Keratinocyte (primary cell): ENCODE measurements around the gene TXNL4A. TPM values are rescaled to one million over a fixed set of nuclear protein-coding genes. Genes with fewer than 3 reads are reported as not detected.

Experiments used
- DNase-seq: peaks from one replicate; pipeline ENCODE4 v3.0.0-alpha.2; 2011; ENCODE audit warnings: low read depth, missing footprints, low spot score
- FAIRE-seq: peaks from 2 replicates; lab custom pipeline; 2011; peaks lifted over from hg19 to GRCh38; lab: Jason Lieb, UNC
- H2AFZ ChIP-seq: 2 replicates; pipeline ENCODE4 v1.6.0; 2012; ENCODE audit warnings: low read length, control low read depth, inconsistent platforms; ENCODE audit not compliant: control insufficient read depth
- H3K27ac ChIP-seq: 2 replicates; pipeline ENCODE4 v1.5.1; 2011; ENCODE audit warnings: low read length; ENCODE audit not compliant: control insufficient read depth, insufficient read depth
- H3K27me3 ChIP-seq: 3 replicates; pipeline ENCODE4 v1.6.0; 2011; ENCODE audit warnings: low read length; ENCODE audit not compliant: control insufficient read depth, insufficient read depth; ENCODE audit errors: extremely low read depth
- H3K36me3 ChIP-seq, 2 experiments: 2 replicates in 1 of 2; 3 replicates in 1 of 2; pipeline ENCODE4 v1.5.1; 2011; ENCODE audit warnings: low read length in 2 of 2, mild to moderate bottlenecking in 1 of 2; ENCODE audit not compliant: control insufficient read depth in 2 of 2, insufficient read depth in 2 of 2; ENCODE audit errors: extremely low read depth in 1 of 2
- H3K4me1 ChIP-seq: 3 replicates; pipeline ENCODE4 v1.5.1; 2011; ENCODE audit warnings: low read length; ENCODE audit not compliant: control insufficient read depth, insufficient read depth; ENCODE audit errors: extremely low read depth
- H3K4me2 ChIP-seq: 3 replicates; pipeline ENCODE4 v1.6.0; 2011; ENCODE audit warnings: low read depth, low read length; ENCODE audit not compliant: control insufficient read depth, insufficient read depth; ENCODE audit errors: extremely low read depth
- H3K4me3 ChIP-seq, 3 experiments: fragments of 200-600 bp in 1 of 3; sonication (generic) in 1 of 3; 2 replicates in 2 of 3; 3 replicates in 1 of 3; pipeline ENCODE4 v1.5.1; 2011 to 2016; ENCODE audit warnings: low read length in 3 of 3, mild to moderate bottlenecking in 3 of 3, control low read depth in 2 of 3, inconsistent platforms in 1 of 3, low read depth in 1 of 3, mixed read lengths in 1 of 3, mixed run types in 1 of 3, moderate library complexity in 1 of 3; ENCODE audit not compliant: control insufficient read depth in 2 of 3, insufficient read depth in 2 of 3; ENCODE audit errors: extremely low read depth in 1 of 3
- H3K79me2 ChIP-seq: 2 replicates; pipeline ENCODE4 v1.6.0; 2012; ENCODE audit warnings: low read length; ENCODE audit not compliant: control insufficient read depth, insufficient read depth
- H3K9ac ChIP-seq: 3 replicates; pipeline ENCODE4 v1.6.0; 2011; ENCODE audit warnings: low read length; ENCODE audit not compliant: control insufficient read depth, insufficient read depth; ENCODE audit errors: extremely low read depth
- H3K9me1 ChIP-seq: 3 replicates; pipeline ENCODE4 v1.6.0; 2011; ENCODE audit warnings: low read length; ENCODE audit not compliant: control insufficient read depth, insufficient read depth; ENCODE audit errors: extremely low read depth
- H3K9me3 ChIP-seq: 2 replicates; pipeline ENCODE4 v1.5.1; 2012; ENCODE audit warnings: low read depth, low read length; ENCODE audit not compliant: control insufficient read depth
- H4K20me1 ChIP-seq: 3 replicates; pipeline ENCODE4 v1.6.0; 2011; ENCODE audit warnings: low read length; ENCODE audit not compliant: control insufficient read depth, insufficient read depth; ENCODE audit errors: extremely low read depth
- CTCF ChIP-seq, 3 experiments: IDR thresholded peaks in 1 of 3; conservative IDR thresholded peaks in 1 of 3; optimal IDR thresholded peaks in 1 of 3; 2 replicates in 2 of 3; 3 replicates in 1 of 3; pipeline versions ENCODE3 to v1.5.1; 2011; ENCODE audit warnings: low read length in 3 of 3, mild to moderate bottlenecking in 3 of 3, moderate library complexity in 2 of 3, control low read depth in 1 of 3, inconsistent platforms in 1 of 3; ENCODE audit not compliant: insufficient read depth in 2 of 3; ENCODE audit errors: extremely low read depth in 1 of 3
- EZH2 ChIP-seq: IDR thresholded peaks from one replicate; pipeline ENCODE4 v1.6.1; 2012; ENCODE audit warnings: inconsistent platforms, mild to moderate bottlenecking, low read length, moderate library complexity
- dilution Hi-C: fragments of 300-500 bp; cut with MboI; formaldehyde crosslinking; loops from one replicate; pipeline ENCODE4 v1.7.0; 2020; ENCODE audit warnings: low sequenced_read_pairs; ENCODE audit not compliant: extremely low pct_ligation_motif_present
- polyA plus RNA-seq, 5 experiments: library from polyadenylated mRNA; depleted of rRNA in 3 of 5; stranded (reverse) in 3 of 5; stranded (forward) in 1 of 5; unstranded in 1 of 5; fragments of >200 nt; gene quantifications; 1 replicate in 1 of 5; 2 replicates in 3 of 5; 3 replicates in 1 of 5; pipeline versions ENCODE4 v1.2.1 to v1.2.3, GENCODE V29; 2011 to 2012; ENCODE audit warnings: missing spikeins in 2 of 5, low read depth in 1 of 5, low replicate concordance in 1 of 5

The TXNL4A gene
- polyA plus RNA-seq, 1 donor (not counting 4 experiments of a cell fraction or from before 2014, with no cell fraction given), result 142 TPM

GRCh38 chr18:79952996-79953559 is 35.3 kb downstream of the TXNL4A start:
- H2AFZ ChIP-seq, result no peak overlapping the region
- no peak overlapping the region for H3K4me2 ChIP-seq
- H3K36me3 ChIP-seq, result peaks cover 10 to 11% of the 10 kb centered on the region in 2 experiments
- no peak overlapping the region for H3K4me3 ChIP-seq
- H3K9me1 ChIP-seq, result peaks cover 4% of the 10 kb centered on the region
- dilution Hi-C loops, result no loop called here
- no peak overlapping the region for H3K27ac ChIP-seq
- FAIRE-seq, result no peak
- no peaks in the 10 kb centered on the region for H3K9me3 ChIP-seq
- no peaks in the 10 kb centered on the region for H3K27me3 ChIP-seq
- no peak overlapping the region for H3K9ac ChIP-seq
- no peaks in the 10 kb centered on the region for H4K20me1 ChIP-seq
- no peak for DNase-seq
- peaks cover 25% of the 10 kb centered on the region for H3K79me2 ChIP-seq
- TF ChIP-seq CTCF (optimal IDR thresholded peaks at IDR 0.05 in 1 of 3, IDR thresholded peaks at IDR 0.05 in 1 of 3, conservative IDR thresholded peaks at IDR 0.05 in 1 of 3; ENCODE audit: extremely low read depth in 1 of 3, insufficient read depth in 2 of 3, low read length in 3 of 3) (no peak), EZH2 (no peak)
- H3K4me1 ChIP-seq, result peaks cover 7% of the 10 kb centered on the region

DNA sequence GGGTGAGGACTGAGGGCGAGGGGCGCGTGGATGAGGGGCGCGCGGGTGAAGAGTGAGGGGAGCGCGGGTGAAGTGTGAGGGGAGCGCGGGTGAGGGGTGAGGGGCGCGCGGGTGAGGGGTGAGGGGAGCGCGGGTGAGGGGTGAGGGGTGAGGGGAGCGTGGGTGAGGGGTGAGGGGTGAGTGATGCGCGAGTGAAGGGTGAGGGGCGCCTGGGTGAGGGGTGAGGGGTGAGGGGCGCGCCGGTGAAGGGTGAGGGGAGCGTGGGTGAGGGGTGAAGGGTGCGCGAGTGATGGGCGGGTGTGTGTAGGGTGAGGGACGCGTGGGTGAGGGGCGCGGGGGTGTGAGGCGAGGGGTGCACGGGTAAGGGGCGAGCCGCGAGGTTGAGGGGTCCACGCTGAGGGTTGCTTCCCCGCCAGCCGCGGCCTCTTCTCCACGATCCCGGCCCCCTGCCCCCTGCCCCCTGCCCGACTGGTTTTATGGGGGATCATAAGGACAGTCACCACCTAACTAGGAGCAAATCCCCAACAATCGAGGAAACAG is 35.8 kb downstream of the TXNL4A start:
- Histone ChIP-seq H3K9me1 (peaks cover 4% of the 10 kb centered on the region), H2AFZ (no peak overlapping the region), H3K9ac (peak overlapping the region; percentile 70), H3K27ac (no peak overlapping the region), H3K4me2 (peak overlapping the region; percentile 78), H3K79me2 (peaks cover 30% of the 10 kb centered on the region), H4K20me1 (peaks cover 3% of the 10 kb centered on the region), H3K27me3 (no peaks in the 10 kb centered on the region), H3K4me1 (peaks cover 7% of the 10 kb centered on the region), H3K36me3 (peaks cover 14% of the 10 kb centered on the region in 2 experiments), H3K9me3 (no peaks in the 10 kb centered on the region), H3K4me3 (peak overlapping the region; percentile 63 to 81 (median 80))
- no peak for TF ChIP-seq CTCF (optimal IDR thresholded peaks at IDR 0.05 in 1 of 3, IDR thresholded peaks at IDR 0.05 in 1 of 3, conservative IDR thresholded peaks at IDR 0.05 in 1 of 3; ENCODE audit: extremely low read depth in 1 of 3, insufficient read depth in 2 of 3, low read length in 3 of 3)
- no peak for TF ChIP-seq EZH2
- dilution Hi-C loops, result no loop called here
- FAIRE-seq, result no peak
- no peak for DNase-seq
